ENCODE results near the gene SCAPER.
A peak's percentile ranks its signal among the peaks of the same experiment; 100 is the strongest.

SCAPER gene, protein sequence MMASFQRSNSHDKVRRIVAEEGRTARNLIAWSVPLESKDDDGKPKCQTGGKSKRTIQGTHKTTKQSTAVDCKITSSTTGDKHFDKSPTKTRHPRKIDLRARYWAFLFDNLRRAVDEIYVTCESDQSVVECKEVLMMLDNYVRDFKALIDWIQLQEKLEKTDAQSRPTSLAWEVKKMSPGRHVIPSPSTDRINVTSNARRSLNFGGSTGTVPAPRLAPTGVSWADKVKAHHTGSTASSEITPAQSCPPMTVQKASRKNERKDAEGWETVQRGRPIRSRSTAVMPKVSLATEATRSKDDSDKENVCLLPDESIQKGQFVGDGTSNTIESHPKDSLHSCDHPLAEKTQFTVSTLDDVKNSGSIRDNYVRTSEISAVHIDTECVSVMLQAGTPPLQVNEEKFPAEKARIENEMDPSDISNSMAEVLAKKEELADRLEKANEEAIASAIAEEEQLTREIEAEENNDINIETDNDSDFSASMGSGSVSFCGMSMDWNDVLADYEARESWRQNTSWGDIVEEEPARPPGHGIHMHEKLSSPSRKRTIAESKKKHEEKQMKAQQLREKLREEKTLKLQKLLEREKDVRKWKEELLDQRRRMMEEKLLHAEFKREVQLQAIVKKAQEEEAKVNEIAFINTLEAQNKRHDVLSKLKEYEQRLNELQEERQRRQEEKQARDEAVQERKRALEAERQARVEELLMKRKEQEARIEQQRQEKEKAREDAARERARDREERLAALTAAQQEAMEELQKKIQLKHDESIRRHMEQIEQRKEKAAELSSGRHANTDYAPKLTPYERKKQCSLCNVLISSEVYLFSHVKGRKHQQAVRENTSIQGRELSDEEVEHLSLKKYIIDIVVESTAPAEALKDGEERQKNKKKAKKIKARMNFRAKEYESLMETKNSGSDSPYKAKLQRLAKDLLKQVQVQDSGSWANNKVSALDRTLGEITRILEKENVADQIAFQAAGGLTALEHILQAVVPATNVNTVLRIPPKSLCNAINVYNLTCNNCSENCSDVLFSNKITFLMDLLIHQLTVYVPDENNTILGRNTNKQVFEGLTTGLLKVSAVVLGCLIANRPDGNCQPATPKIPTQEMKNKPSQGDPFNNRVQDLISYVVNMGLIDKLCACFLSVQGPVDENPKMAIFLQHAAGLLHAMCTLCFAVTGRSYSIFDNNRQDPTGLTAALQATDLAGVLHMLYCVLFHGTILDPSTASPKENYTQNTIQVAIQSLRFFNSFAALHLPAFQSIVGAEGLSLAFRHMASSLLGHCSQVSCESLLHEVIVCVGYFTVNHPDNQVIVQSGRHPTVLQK (N-terminal part only)

DNA sequence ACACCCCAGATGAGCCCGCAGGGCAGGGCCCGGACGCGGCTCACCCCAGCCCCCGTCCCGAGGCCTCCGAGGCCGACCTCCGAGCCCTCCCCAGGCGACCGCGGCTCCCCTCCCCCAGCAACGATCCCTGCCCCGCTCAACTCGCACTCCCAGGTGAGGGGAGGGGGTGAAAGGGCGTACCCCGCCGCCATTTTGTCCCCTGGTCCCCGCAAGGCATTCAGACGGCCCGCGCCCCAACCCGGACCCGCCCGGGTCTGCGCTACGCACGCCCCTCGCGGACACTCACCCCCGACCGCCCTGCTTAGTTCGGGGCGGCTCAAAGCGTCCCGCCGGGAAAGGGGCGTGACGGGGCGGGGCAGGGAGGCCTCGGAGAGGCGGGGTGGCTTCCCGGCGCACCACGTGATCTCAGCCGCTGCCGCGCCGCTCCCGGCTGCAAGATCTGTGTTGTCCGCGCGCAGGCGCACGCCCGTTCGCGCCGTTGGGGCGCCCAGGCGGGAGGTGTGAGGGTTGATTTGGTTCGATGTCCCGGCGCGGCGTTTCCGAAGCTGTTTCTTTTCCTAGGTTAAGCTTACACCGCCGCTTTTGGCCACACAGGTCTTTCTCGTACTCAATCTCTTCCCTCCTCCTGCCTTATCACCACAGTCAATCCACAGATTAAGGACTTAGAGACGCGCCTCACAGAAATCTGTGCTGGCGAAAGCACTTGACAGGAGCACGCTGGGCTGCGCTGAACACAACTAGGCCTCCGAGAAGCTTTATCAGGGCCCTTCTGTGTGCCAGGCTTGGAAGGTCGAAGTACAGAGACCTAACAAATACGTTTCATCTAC, at the start of gene SCAPER:
Gene SCAPER (minus strand): TSS at position 328 of the 827 bp plus-strand sequence. CDS start 21,523 bp downstream, outside the sequence.
- DNase-seq = peak; percentile 95

DNA sequence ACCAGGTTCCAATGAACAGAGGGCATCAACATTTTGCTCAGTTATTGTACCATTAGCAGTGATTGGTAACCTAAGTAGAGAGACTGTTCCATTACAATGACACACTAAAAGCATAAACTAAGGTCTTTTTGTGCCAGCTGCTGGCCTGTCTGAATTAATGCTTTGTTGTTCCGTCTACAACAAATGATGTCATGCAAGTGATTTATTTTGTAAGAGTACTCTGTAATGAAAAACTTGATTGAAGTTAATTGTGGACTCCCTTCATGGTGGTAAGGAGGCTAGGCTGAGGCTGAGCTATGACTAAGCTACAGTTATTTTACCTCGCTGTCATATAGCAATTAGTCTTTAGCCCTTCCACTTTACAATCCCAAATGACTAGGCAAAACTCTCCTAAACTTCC, 49.6 kb upstream of the SCAPER start:
- DNase-seq = no peak

DNA sequence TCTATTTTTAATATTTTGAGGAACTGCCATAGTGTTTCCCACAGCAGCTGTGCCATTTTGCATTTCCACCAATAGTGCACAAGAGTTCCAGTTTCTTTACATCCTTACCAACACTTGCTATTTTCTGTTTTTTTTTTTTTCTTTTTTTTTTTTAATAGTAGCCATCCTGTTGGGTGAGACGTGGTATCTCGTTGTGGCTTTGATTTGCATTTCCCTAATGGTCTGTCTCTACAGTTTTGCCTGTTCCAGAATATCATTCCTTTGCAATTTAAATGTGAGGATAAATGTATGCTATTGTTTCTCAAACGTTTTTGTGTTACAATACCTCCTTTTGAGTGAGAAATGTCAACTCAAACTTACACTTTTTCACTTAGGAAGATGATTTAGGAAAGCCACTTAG, 48.8 kb upstream of the SCAPER start:
- DNase-seq = no peak

DNA sequence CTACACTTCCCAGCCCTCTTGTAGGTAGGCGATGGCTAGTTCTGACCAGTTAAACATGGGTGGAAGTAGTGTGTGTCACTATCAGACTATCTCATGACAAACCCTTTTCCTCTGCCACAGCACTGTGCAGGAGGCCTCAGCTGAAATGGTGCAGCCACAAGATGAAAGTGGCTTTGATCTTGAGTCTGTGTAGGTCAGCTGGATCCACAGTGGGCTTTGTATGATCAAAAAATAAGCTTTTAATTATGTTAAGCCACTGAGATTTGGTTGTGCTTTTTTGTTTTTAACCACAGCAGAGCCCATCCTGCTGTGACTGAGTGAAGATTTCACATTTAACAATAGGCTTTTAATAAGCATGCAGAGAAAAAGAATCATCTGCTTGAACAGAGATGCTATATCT, 46.1 kb upstream of the SCAPER start:
- DNase-seq = no peak

DNA sequence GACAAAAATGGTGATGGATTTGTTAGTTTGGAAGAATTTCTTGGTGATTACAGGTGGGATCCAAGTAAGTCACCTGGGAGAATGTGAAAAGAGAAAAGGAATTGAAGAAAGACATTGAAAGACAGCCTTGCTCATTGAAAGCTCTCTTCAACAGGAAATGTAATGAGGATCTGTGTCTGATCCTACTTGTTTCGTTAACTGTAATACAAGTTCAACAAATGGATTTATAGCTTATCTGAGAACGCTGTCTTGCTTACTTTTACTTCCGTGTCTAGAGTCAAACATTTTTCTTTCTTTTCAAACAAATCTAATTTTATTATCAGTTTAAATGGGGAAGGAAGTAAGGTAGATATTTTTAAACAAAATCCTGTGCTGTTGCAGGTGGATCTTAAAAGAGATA, 42.3 kb upstream of the SCAPER start:
- DNase-seq = no peak

DNA sequence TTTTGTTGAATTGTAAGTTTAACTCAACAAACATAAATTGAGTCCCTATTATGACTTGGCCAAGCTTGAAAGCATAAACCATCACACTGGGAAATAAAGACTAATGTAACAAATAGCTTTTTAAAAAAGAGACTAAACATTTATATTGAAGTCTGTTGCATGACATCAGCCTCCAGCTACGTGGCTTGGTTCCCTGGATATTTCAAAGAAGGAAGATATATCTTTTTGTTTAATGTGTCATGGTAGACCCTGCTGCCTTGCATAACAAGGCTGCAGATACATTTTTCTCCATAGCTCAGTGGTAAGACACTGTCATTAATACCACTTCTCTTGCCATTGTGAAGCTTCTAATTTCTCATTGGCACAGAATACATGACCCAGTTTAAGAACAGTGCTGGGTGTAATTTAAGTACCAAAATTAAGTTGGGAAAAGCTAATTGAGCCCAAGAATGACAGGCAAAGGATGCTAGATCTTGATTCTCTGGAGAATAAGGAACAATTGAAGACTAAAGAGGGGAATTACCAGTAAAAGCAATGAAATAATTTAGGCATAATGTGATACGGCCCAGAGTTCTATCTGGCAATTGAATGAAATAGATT, 40.5 kb upstream of the SCAPER start:
- DNase-seq = no peak

DNA sequence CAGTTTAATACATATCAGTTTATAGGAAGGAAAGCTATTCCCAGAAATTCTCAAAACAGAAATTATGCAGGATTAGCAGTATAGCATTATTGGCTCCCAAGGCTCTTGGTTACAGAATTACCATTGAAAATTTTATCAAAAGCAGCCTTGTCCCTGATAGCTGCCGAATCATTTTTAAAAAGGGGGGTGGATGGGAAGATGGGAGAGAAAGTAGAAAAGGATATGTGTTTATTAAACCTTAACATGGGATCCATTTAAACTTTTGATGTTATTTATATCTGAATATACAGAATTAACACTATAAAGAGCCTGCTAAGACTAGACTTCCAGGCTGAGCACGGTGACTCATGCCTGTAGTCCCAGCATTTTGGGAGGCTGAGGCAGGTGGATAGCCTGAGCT, 37.2 kb upstream of the SCAPER start:
- no peak for DNase-seq

DNA sequence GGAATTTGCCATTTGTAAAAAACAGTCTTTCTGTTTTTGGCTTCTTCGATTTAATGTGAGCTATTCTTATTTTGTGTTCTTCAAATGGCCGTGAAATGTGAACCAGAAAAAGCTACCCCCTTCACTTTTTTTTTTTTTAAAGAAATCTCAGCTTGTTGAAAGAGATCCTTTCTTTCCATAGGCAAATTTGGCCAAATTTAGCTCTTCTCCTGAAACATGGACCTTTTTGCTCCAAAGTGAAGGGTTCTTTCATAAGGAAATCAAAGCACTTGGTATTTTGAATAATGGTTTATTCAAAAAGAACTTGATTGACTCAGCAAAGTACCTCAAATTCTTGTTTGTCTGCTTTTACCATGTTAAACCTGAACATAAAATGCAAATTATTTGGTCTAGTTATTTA, 36.5 kb upstream of the SCAPER start:
- no peak for DNase-seq

DNA sequence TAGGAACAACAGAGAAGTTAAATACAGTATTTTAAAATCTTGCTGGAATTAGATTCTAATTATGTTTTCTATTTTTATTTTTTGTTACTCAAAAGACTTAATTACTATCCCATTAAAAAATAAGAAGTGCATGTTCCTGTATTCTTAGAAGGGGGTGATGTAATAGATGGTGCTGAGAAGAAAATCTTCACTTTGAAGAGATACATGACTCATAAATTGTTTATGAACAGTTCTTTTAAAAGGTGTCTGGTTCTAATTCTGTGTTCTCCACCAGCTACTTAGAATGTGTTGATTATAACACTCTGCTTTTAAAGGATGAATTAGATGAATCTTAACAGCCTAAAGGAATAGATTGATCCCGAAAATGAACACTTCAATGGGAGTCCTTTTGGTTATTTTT, 34.6 kb upstream of the SCAPER start:
- no peak for DNase-seq

DNA sequence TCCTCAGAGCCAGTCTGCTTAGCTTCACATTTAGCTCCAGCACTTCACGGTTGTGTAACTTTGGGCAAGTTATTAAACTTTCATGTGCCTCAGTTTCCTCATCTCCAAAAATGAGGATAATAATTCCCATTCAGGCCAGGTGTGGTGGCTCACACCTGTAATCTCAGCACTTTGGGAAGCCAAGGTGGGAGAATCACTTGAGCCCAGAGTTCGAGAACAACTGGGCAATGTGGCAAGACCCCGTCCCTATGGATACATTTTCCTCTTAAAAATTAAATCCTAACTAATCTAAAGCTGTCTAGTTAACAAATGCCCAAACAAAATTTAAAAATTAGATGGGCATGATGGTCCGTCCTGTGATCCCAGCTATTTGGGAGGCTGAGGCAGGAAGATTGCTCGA, 33.6 kb upstream of the SCAPER start:
- DNase-seq = no peak

DNA sequence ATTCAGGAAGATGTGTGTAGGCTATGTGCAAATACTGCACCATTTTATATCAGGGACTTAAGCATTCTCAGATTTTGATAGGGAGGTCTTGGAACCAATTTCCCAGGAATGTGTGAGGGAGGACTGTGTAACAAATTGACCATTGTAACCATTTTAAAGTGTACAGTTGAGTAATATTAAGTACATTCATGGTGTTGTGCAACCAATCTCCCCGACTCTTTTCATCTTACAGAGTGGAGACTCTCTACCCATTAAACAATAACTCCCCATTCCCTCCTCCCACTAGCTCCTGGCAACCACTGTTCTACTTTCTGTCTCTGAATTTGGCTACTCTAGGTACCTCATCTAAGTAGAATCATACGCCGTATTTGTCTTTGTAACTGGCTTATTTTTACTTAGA, 31.5 kb upstream of the SCAPER start:
- no peak for DNase-seq

DNA sequence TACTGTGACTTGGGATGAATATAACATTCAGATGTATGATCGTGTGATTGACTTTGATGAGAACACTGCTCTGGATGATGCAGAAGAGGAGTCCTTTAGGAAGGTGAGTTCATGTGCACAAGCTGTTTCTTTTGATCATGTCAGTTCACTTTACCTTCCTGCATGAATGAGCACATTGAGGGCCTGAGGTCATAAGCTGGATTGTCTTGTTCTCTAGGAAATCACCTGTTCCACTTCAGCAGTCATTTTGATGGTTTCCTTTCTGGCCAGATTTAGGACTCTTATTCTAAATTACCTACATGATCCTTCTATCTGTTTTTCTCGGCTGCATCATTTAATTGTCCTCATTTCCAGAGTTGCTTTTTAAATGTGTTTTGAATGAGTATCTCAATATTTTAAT, 30.5 kb upstream of the SCAPER start:
- DNase-seq = no peak

DNA sequence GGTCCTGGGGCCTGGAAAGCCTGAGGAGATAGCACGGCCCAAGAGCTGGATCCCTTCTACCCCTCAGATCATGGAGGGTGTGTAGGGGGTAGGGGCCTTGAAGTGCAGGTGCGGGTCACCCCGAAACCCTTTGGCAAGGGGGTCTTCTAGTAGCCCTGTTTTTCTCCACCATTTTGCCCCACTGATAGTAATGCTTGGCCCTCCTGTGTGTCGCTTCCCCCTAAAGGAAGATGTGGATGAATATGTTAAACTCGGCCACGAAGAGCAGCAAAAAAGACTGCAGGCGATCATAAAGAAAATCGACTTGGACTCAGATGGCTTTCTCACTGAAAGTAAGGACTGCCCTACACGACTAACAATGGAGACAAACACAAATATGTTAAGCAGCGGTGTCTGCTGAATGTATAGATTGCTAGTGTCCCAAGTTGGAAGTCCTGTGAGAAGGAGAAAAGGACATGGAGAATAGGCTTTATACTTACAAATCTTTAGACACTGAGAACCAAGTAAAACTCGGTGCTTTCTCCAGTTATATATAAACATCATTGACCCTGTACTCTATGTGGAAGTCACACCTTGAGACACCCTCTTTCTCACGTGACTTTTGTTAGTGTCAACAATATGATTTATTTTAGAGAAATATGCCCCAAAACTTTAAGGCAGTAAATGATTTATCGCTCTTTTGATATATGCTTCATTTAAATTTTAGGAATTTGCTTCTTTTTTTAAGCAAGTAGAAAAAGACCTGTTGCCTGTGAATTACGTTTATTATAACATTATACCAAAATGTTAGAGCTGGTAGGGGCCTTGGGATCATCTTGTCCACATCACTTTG, 27.2 kb upstream of the SCAPER start:
- no peak for DNase-seq

DNA sequence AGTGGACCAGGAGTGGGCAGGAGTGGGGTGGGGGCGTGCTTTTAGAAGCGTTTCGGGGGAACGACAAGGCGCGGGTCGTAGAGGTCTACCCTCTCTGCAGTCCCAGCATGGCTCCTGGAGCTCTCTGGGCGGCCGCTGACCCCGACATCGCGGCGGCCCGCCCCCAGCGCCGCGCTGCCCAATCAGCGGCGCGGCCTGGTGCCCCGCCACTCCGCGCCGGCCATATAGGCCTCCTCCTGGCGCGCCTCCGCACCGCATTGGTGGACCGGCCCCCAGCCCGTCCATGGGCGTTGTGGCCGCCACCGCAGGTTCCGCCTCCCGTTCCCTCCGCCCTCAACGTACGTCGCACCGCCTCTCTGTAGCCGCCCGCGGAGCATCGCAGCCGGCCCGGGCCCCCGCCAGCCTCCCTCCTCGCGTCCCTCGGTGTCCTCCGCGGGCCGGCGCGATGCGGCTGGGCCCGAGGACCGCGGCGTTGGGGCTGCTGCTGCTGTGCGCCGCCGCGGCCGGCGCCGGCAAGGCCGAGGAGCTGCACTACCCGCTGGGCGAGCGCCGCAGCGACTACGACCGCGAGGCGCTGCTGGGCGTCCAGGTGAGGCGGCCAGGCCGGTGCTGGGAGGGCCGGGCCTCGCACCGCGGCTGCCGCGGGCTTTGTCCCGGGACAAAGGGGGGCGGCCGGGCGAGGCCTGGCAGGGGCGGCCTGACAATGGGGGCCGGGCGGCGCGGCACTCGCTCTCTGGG, 26.4 kb upstream of the SCAPER start, which contains the start of gene RCN2:
Gene RCN2 (plus strand): TSS at position 353 of the 738 bp plus-strand sequence. CDS start 93 bp downstream, at position 446.
- peak; percentile 95 for DNase-seq

DNA sequence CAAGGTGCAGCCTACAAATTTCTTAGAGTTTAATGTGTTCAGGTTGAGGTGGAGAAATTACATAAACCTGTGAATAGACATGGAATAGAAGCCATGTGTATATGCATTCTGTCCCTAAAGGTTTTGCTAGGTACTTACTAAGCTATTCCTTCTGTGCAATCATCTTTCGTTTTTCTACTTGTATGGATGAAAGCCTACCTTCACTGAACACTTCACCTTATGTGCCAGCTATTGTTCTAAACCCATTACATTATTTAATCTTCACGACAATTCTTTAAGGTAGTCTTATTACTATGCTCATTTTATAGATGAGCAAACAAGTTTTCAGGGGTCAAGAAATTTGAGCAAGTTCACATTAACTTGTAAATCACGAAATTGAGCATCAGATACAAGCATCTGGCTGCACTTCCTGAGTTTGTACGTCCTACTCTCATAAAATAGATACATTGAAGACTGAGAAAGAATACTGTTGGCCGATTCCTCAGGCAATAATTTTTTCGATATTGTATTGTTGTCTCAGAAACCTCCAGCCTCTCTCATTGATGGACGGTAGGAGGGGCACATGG, 25.8 kb upstream of the SCAPER start:
- no peak for DNase-seq

DNA sequence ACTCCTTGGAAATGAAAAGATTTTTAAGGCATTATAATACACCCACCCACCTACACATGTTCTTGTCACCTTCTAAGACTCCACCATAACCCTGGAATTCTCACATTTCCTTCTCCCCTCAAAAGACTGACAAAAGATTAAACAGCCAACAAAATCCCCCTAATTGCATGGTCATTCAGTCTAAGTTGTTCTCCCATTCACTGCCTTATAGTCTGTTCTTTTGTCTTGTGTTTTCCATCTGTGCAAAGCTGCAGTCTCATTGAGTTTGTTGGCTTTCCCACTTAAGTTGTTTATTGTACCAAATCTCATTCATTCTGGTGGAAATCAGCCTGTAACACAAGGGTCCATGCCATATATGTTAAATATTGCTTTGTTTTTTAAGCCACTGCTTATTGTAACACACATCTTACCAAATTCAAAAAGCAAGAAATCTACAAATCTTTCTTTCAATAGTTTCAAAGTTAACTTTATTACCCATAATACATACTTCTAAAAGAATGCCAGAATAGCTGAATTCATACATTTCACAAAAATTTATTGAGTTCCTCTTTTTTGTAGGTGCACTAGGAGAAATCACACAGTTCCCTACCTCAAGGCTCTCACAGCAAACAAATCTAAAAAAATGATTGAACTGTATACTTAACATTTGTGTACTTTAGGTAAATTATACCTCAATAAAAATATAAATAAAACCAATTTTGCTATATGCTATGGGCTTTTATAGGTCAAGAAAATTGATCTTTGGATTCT, 24.0 kb upstream of the SCAPER start:
- no peak for DNase-seq

DNA sequence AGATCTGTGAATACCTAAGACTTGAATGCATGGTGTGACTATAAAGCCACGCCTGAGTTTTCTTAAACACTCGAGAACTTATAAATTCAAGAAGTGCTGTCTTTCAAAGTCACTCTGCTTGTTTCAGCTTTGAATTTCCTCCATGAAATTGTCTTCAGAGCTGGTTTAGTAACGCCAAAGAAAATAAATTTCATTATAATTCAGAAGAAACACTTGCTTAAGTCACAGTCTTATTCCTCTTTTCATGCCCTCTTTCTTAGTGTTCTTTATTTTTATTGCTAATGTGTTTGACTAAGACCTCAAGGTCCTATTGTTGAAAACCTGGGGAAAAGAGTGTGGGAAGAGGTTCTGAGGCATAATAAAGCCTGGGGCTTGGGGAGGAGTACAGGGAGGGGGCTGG, 23.1 kb upstream of the SCAPER start:
- DNase-seq = no peak

DNA sequence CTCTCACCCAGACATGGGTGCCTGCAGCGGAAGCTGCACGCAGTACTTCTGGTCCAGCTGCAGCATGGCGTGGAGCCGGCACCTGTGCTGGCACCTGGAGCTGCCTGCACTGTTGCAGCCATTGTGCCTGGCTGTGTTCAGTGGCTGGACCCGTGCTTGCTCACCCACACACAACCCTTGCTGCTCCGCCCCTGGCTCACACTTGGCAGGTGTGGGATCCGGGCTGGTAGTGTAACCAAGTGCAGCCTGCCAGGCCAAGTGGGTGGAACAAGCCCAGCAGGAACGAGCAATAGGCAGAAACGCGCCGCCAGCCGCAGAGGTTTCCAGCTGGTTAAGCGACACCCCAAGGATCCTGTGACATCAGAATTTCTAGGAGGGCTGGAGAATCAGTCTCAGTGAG, 11.2 kb upstream of the SCAPER start:
- DNase-seq = no peak

DNA sequence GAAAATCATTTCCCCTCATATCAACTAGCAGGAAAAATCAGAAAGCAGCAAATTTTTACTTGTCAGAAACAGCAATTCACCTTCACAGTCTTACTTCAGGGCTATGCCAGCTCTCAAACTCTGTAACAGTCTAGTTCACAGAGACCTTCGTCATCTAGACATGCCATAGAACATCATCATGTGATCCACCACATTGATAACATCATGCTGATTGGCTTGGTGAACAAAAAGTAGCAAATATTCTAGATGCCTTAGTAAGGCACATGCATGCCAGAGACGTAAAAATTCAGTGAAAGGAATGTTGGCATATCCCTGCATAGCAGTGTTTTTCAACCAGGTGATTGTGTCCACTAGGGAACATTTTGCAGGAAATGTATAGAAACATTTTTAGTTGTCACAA, 8.6 kb upstream of the SCAPER start:
- no peak for DNase-seq

Measured in NK-92 treated with Interleukin-12 subunit alpha and Interleukin-12 subunit beta, amount 100 ng/mL, for 24 hours (cell line).